ENCODE results near the gene ZNF20.

GRCh38 chr19:12111943-12112637 lies 28.1 kb downstream of the ZNF20 start:
- TF ChIP-seq CTCF (IDR thresholded peaks at IDR 0.05 in 4 of 5, conservative IDR thresholded peaks at IDR 0.05 in 1 of 5) (no peak), POLR2A (IDR thresholded peaks at IDR 0.05) (no peak)
